GM06990 (cell line): ENCODE measurements around the gene KLK15.
"Not testable (repeated sequence)": the region's sequence is repeated elsewhere in the genome, so short reads cannot be mapped to it uniquely, and the experiment has no call there.

ENCODE experiments used
- DNase-seq: peaks from one replicate; pipeline ENCODE4 v3.0.0-alpha.2; 2011; ENCODE audit not compliant: insufficient read length; ENCODE audit errors: extremely low read depth
- H3K27me3 ChIP-seq: replicated peaks from 2 replicates; pipeline ENCODE4 v1.6.0; 2011; ENCODE audit warnings: low read length; ENCODE audit not compliant: control insufficient read depth, insufficient read depth
- H3K36me3 ChIP-seq: 2 replicates; pipeline ENCODE4 v1.5.1; 2011; ENCODE audit warnings: low read length; ENCODE audit not compliant: control insufficient read depth, insufficient read depth
- H3K4me3 ChIP-seq: replicated peaks from 2 replicates; pipeline ENCODE4 v1.5.1; 2011; ENCODE audit warnings: low read depth, mild to moderate bottlenecking, control low read depth, low read length
- CTCF ChIP-seq: IDR thresholded peaks from 2 replicates; pipeline ENCODE4 v1.5.1; 2011; ENCODE audit warnings: low read length, control low read depth, mild to moderate bottlenecking, inconsistent platforms; ENCODE audit not compliant: insufficient read depth, poor library complexity, severe bottlenecking

Gene KLK15

GRCh38 chr19:50814883-50815282 lies 18.5 kb downstream of the KLK15 start:
- H3K27me3 ChIP-seq = no peaks in the 10 kb centered on the region

GRCh38 chr19:50812474-50812873 lies 20.9 kb downstream of the KLK15 start:
- no peak for DNase-seq
- no peak for TF ChIP-seq CTCF
- Histone ChIP-seq H3K36me3 (no peaks in the 10 kb centered on the region), H3K4me3 (no peak overlapping the region), H3K27me3 (no peaks in the 10 kb centered on the region)

More at GRCh38 chr19:50814883-50815282, 18.5 kb downstream of the KLK15 start:
- Histone ChIP-seq H3K36me3 (no peaks in the 10 kb centered on the region), H3K4me3 (no peak overlapping the region)
- DNase-seq = no peak
- TF ChIP-seq CTCF = no peak

DNA sequence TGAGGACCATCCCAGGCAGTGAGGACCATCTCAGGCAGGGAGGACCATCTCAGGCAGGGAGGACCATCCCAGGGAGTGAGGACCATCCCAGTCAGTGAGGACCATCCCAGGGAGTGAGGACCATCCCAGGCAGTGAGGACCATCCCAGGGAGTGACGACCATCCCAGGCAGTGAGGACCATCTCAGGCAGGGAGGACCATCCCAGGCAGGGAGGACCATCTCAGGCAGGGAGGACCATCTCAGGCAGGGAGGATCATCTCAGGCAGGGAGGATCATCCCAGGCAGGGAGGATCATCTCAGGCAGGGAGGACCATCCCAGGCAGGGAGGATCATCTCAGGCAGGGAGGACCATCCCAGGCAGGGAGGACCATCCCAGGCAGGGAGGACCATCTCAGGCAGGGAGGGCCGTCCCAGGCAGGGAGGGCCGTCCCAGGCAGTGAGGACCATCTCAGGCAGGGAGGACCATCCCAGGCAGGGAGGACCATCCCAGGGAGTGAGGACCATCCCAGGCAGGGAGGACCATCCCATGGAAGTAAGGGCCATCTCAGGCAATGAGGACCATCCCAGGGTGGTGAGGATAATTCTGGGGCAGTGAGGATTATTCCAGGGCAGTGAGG lies 21.6 kb downstream of the KLK15 start:
- H3K27me3 ChIP-seq, DNase-seq, H3K4me3 ChIP-seq, H3K36me3 ChIP-seq: not testable (repeated sequence)

DNA sequence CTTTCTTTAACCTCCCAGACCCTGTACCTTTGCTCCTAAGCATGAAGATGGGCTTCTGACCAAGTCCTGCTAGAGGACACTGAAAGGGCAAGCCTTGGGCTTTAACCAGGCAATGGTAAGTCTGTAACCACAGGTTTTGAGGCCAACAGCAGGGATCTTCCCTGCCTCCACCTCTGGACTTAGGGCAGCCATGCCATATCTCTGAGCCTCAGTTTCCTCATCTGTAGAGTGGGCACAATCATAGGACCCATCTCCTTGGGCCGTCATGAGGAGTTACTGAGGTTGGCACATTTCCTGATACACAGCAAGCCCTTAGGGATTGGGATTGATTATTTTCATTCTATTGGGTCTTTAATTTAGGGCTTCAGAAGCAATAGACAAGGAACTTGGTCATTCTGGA lies 24.5 kb downstream of the KLK15 start:
- Histone ChIP-seq H3K4me3 (no peak overlapping the region), H3K36me3 (no peaks in the 10 kb centered on the region), H3K27me3 (no peaks in the 10 kb centered on the region)
- DNase-seq = no peak
- TF ChIP-seq CTCF = no peak

GRCh38 chr19:50804420-50805272 lies 28.7 kb downstream of the KLK15 start:
- Histone ChIP-seq H3K27me3 (no peaks in the 10 kb centered on the region), H3K36me3 (peaks cover 15% of the 10 kb centered on the region), H3K4me3 (peak overlapping the region; percentile 96)
- DNase-seq = peak; percentile 94
- no peak for TF ChIP-seq CTCF

DNA sequence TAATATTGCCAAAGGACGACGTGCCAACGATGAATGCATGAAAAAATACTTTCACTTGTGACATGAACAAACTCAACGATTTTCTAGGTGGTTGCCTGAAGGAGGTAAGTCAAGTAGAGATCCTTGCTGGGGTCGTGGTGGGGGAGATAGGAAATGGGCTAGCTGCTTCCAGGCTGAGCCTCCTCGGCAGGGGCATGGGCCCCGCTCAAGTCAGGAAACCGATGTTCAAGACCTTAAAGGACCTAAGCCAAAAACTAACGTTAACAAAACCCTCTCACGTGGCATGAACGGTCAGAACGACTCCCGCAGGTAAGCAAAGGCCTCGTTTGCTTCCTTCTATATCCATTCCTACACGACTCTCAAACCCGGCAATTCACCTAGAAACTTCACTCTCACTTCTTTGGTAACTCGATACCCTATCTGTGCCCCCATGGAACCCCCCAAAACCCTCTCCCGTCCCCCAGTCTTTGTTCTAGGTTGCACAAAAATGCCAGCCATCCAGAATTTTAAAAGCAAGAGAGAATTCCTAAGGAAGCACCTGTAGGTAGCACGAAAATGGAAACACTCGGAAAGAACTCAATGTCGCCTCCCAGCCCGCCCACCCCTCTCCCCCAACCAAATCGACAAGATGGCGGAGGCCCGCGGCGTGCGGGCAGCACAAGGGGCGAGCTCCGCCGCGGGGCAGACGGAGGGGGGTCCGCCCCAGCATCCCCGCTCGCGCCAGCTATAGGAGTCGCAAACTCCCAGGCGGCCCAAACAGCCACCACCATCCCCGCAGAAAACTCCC lies 29.5 kb downstream of the KLK15 start:
- peaks cover 23% of the 10 kb centered on the region for H3K36me3 ChIP-seq
- TF ChIP-seq CTCF = no peak
- peak; percentile 39 for DNase-seq
- H3K27me3 ChIP-seq = no peaks in the 10 kb centered on the region
- peak overlapping the region; percentile 96 for H3K4me3 ChIP-seq
